Neural progenitor cell (in vitro differentiated cells): ENCODE measurements around the gene PITPNB.

Source experiments
- EZH2phosphoT487 ChIP-seq: fragments of 200-600 bp; sonication (generic); IDR thresholded peaks from 2 replicates; pipeline ENCODE4 v1.6.1; 2017; ENCODE audit warnings: antibody characterized with exemption
- TF ChIP-seq, protein P1 (sequence below): fragments of 200-600 bp; sonication (generic); IDR thresholded peaks from 2 replicates; pipeline ENCODE4 v1.5.1; 2017; ENCODE audit warnings: antibody characterized with exemption, mild to moderate bottlenecking

DNA sequence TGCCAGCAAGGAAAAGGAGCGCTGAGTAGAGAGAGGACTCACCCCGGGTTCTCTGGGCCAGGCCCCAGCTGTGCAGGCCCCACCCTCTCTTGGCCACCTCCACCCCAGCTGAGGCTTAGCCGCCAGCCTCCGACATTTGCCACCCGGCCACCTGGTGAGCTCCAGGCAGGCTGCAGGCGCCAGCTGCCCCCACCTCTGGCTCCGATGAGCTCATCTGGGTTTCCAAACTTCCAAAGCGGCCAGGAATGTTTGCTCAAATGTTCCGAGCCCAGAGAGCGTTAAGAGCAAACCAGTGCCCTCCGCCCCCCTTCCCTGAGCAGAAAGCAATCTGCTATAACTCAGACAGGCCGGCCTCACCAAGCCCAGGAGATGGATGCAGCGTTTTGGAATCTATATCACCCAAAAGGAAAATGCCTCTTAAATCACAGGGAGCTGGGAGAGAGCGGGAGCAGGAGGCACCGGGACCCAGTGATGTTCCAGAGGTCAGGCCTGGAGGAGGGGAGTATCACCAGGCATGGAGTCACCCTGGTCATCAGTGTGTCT, 108.4 kb downstream of the PITPNB start:
- TF ChIP-seq, protein P1, sequence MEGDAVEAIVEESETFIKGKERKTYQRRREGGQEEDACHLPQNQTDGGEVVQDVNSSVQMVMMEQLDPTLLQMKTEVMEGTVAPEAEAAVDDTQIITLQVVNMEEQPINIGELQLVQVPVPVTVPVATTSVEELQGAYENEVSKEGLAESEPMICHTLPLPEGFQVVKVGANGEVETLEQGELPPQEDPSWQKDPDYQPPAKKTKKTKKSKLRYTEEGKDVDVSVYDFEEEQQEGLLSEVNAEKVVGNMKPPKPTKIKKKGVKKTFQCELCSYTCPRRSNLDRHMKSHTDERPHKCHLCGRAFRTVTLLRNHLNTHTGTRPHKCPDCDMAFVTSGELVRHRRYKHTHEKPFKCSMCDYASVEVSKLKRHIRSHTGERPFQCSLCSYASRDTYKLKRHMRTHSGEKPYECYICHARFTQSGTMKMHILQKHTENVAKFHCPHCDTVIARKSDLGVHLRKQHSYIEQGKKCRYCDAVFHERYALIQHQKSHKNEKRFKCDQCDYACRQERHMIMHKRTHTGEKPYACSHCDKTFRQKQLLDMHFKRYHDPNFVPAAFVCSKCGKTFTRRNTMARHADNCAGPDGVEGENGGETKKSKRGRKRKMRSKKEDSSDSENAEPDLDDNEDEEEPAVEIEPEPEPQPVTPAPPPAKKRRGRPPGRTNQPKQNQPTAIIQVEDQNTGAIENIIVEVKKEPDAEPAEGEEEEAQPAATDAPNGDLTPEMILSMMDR: no peak
- no peak for TF ChIP-seq EZH2phosphoT487
